Astrocyte (in vitro differentiated cells and primary cell): ENCODE data around the gene PTOV1. TPM values are rescaled to one million over a fixed set of nuclear protein-coding genes. Genes with fewer than 3 reads are reported as not detected.

ENCODE experiments used
- DNase-seq: peaks from one replicate; pipeline ENCODE4 v3.0.0-alpha.2; 2010; ENCODE audit warnings: low read depth
- FAIRE-seq: peaks from 2 replicates; lab custom pipeline; 2011; peaks lifted over from hg19 to GRCh38; lab: Jason Lieb, UNC
- H2AFZ ChIP-seq: 2 replicates; pipeline ENCODE4 v1.6.0; 2012; ENCODE audit warnings: low read depth, low read length, inconsistent platforms
- H3K27ac ChIP-seq: 2 replicates; pipeline ENCODE4 v1.5.1; 2011; ENCODE audit warnings: low read depth, low read length, inconsistent platforms
- H3K27me3 ChIP-seq: 2 replicates; pipeline ENCODE4 v1.6.0; 2011; ENCODE audit warnings: low read length, inconsistent platforms; ENCODE audit not compliant: insufficient read depth
- H3K36me3 ChIP-seq: 2 replicates; pipeline ENCODE4 v1.5.1; 2011; ENCODE audit warnings: low read length, inconsistent platforms; ENCODE audit not compliant: insufficient read depth
- H3K4me1 ChIP-seq: 2 replicates; pipeline ENCODE4 v1.5.1; 2011; ENCODE audit warnings: low read length, inconsistent platforms; ENCODE audit not compliant: insufficient read depth
- H3K4me2 ChIP-seq: 2 replicates; pipeline ENCODE4 v1.6.0; 2012; ENCODE audit warnings: low read length, inconsistent platforms
- H3K4me3 ChIP-seq: 2 replicates; pipeline ENCODE4 v1.5.1; 2011; ENCODE audit warnings: low read depth, mild to moderate bottlenecking, low read length, inconsistent platforms; ENCODE audit not compliant: insufficient read depth
- H3K79me2 ChIP-seq: 2 replicates; pipeline ENCODE4 v1.6.0; 2012; ENCODE audit warnings: mild to moderate bottlenecking, low read length, inconsistent platforms; ENCODE audit not compliant: insufficient read depth
- H3K9ac ChIP-seq: 2 replicates; pipeline ENCODE4 v1.6.0; 2012; ENCODE audit warnings: mild to moderate bottlenecking, low read length, inconsistent platforms
- H3K9me3 ChIP-seq: 2 replicates; pipeline ENCODE4 v1.5.1; 2012; ENCODE audit warnings: low read depth, mild to moderate bottlenecking, low read length, inconsistent platforms; ENCODE audit not compliant: insufficient read depth
- H4K20me1 ChIP-seq: 2 replicates; pipeline ENCODE4 v1.6.0; 2012; ENCODE audit warnings: low read length, inconsistent platforms; ENCODE audit not compliant: insufficient read depth
- H3K27ac Mint-ChIP-seq: one replicate; pipeline ENCODE4 v1.8.0; 2021; ENCODE audit warnings: mild to moderate bottlenecking, mixed read lengths; ENCODE audit not compliant: unreplicated experiment
- H3K27me3 Mint-ChIP-seq: one replicate; pipeline ENCODE4 v1.8.0; 2021; ENCODE audit warnings: low read depth, mixed read lengths; ENCODE audit not compliant: unreplicated experiment
- H3K36me3 Mint-ChIP-seq: one replicate; pipeline ENCODE4 v1.8.0; 2021; ENCODE audit warnings: low read depth, mixed read lengths; ENCODE audit not compliant: unreplicated experiment
- H3K4me1 Mint-ChIP-seq: one replicate; pipeline ENCODE4 v1.8.0; 2021; ENCODE audit warnings: low read depth, mixed read lengths; ENCODE audit not compliant: unreplicated experiment
- H3K4me3 Mint-ChIP-seq: one replicate; pipeline ENCODE4 v1.8.0; 2021; ENCODE audit warnings: mild to moderate bottlenecking, moderate library complexity, mixed read lengths; ENCODE audit not compliant: unreplicated experiment
- H3K9me3 Mint-ChIP-seq: one replicate; pipeline ENCODE4 v1.8.0; 2021; ENCODE audit warnings: mild to moderate bottlenecking, mixed read lengths; ENCODE audit not compliant: unreplicated experiment
- EZH2 ChIP-seq: IDR thresholded peaks from 2 replicates; pipeline ENCODE4 v1.6.1; 2012; ENCODE audit warnings: mild to moderate bottlenecking, low read length, inconsistent platforms; ENCODE audit not compliant: insufficient read depth
- total RNA-seq: library from RNA; stranded (reverse); gene quantifications from 2 replicates; pipeline ENCODE4 v1.2.1, GENCODE V29; 2021
- TF ChIP-seq, protein P1 (sequence below): IDR thresholded peaks from 2 replicates; pipeline ENCODE4 v1.5.1; 2011; ENCODE audit warnings: low read depth, mild to moderate bottlenecking, inconsistent platforms, low read length, moderate library complexity; ENCODE audit not compliant: insufficient read depth

The PTOV1 gene
- total RNA-seq, 1 donor from 2014 or later: 162 TPM

DNA sequence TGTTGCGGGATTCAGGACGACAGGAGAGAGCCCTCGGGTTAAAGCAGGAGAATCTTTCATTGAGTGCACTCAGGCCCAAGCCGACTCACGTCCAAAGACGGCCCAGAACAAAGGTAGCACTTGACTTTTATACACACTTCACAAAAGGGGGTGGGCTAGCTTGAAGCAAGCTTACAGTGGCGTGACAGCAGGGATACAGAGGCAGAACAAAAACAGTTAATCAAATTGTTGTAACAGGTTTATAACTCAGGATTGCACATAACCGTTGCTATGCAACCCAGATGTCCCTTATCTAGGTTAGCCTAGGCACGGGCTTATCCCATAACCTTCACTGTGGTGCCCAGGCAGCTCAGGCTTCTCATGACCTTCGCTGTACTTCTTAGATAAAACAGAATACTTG lies 30.8 kb upstream of the PTOV1 start:
- Histone ChIP-seq H3K36me3 (peaks cover 8% of the 10 kb centered on the region), H3K27ac (no peak overlapping the region), H4K20me1 (peaks cover 31% of the 10 kb centered on the region), H3K27me3 (no peaks in the 10 kb centered on the region), H3K9ac (no peak overlapping the region), H3K9me3 (no peaks in the 10 kb centered on the region), H3K79me2 (peaks cover 54% of the 10 kb centered on the region), H3K4me1 (peaks cover 6% of the 10 kb centered on the region), H3K4me2 (no peak overlapping the region), H3K4me3 (no peak overlapping the region), H2AFZ (no peak overlapping the region)
- Mint-ChIP-seq H3K9me3 (no peaks in the 10 kb centered on the region), H3K27me3 (no peaks in the 10 kb centered on the region), H3K36me3 (peaks cover 3% of the 10 kb centered on the region), H3K4me1 (peaks cover 10% of the 10 kb centered on the region), H3K27ac (peak overlapping the region; percentile 47), H3K4me3 (no peak overlapping the region)
- FAIRE-seq (no peak), DNase-seq (no peak)
- TF ChIP-seq, protein P1, sequence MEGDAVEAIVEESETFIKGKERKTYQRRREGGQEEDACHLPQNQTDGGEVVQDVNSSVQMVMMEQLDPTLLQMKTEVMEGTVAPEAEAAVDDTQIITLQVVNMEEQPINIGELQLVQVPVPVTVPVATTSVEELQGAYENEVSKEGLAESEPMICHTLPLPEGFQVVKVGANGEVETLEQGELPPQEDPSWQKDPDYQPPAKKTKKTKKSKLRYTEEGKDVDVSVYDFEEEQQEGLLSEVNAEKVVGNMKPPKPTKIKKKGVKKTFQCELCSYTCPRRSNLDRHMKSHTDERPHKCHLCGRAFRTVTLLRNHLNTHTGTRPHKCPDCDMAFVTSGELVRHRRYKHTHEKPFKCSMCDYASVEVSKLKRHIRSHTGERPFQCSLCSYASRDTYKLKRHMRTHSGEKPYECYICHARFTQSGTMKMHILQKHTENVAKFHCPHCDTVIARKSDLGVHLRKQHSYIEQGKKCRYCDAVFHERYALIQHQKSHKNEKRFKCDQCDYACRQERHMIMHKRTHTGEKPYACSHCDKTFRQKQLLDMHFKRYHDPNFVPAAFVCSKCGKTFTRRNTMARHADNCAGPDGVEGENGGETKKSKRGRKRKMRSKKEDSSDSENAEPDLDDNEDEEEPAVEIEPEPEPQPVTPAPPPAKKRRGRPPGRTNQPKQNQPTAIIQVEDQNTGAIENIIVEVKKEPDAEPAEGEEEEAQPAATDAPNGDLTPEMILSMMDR: no peak
- no peak for TF ChIP-seq EZH2

- H4K20me1 ChIP-seq: peaks cover 54% of the 10 kb centered on the region
- H3K36me3 ChIP-seq: peaks cover 8% of the 10 kb centered on the region
- Mint-ChIP-seq H3K27me3 (no peaks in the 10 kb centered on the region), H3K9me3 (peaks cover 4% of the 10 kb centered on the region), H3K4me3 (no peak overlapping the region), H3K27ac (no peak overlapping the region), H3K4me1 (peaks cover 10% of the 10 kb centered on the region), H3K36me3 (peaks cover 14% of the 10 kb centered on the region)
- no peak for FAIRE-seq
- no peak overlapping the region for H3K4me2 ChIP-seq
- no peaks in the 10 kb centered on the region for H3K4me1 ChIP-seq
- TF ChIP-seq, protein P1: no peak
- no peak for TF ChIP-seq EZH2
- no peak overlapping the region for H3K4me3 ChIP-seq
- H3K27me3 ChIP-seq: no peaks in the 10 kb centered on the region
- no peaks in the 10 kb centered on the region for H3K9me3 ChIP-seq
- H3K27ac ChIP-seq: no peak overlapping the region
- no peak overlapping the region for H3K9ac ChIP-seq
- DNase-seq: no peak
- H2AFZ ChIP-seq: no peak overlapping the region
- H3K79me2 ChIP-seq: peaks cover 62% of the 10 kb centered on the region
These were observed 27.5 kb upstream of the PTOV1 start for GRCh38 chr19:49823472-49823871.

DNA sequence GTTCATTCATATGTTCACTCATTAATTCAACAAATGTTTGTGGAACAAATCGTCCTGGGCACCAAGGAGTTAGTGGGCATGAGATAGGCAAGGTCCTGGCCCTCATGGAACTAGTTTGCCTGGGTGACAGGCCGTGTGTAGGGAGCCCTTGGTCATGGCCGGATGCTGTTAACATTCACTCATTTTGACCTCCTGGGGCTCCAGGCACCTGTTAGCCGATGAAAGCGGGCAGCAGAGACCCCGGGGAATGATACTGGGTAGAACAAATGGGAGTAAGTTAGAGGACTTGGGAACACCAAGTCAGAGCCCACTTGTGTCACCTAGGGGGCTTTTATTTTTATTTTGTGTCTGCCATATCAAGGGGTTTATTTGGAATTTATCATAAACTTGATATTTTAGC lies 26.3 kb upstream of the PTOV1 start:
- peaks cover 4% of the 10 kb centered on the region for H3K9me3 Mint-ChIP-seq
- H2AFZ ChIP-seq: no peak overlapping the region
- DNase-seq (no peak), FAIRE-seq (no peak)
- H3K27me3 ChIP-seq: no peaks in the 10 kb centered on the region
- no peak overlapping the region for H3K9ac ChIP-seq
- TF ChIP-seq, protein P1: no peak
- TF ChIP-seq EZH2: no peak
- H3K9me3 ChIP-seq: no peaks in the 10 kb centered on the region
- no peaks in the 10 kb centered on the region for H3K4me1 ChIP-seq
- peaks cover 51% of the 10 kb centered on the region for H4K20me1 ChIP-seq
- H3K27ac ChIP-seq: no peak overlapping the region
- H3K36me3 ChIP-seq: peaks cover 8% of the 10 kb centered on the region
- no peak overlapping the region for H3K4me2 ChIP-seq
- peaks cover 14% of the 10 kb centered on the region for H3K36me3 Mint-ChIP-seq
- peaks cover 4% of the 10 kb centered on the region for H3K4me1 Mint-ChIP-seq
- H3K27me3 Mint-ChIP-seq: no peaks in the 10 kb centered on the region
- H3K4me3 ChIP-seq: no peak overlapping the region
- H3K79me2 ChIP-seq: peaks cover 50% of the 10 kb centered on the region
- H3K27ac Mint-ChIP-seq: no peak overlapping the region
- H3K4me3 Mint-ChIP-seq: no peak overlapping the region
